GM18907 (cell line): ENCODE results near the gene UFC1.
A peak's percentile ranks its signal among the peaks of the same experiment; 100 is the strongest.

ENCODE experiments used
- ATAC-seq: cut with Tn5 transposase; IDR thresholded peaks from one replicate; pipeline ENCODE4 v1.9.1; 2021; ENCODE audit warnings: mild to moderate bottlenecking, moderate library complexity; ENCODE audit not compliant: unreplicated experiment

Gene UFC1

GRCh38 chr1:161166669-161167548 lies 13.1 kb downstream of the UFC1 start:
- peak; percentile 12 for ATAC-seq

GRCh38 chr1:161168906-161169305 lies 15.1 kb downstream of the UFC1 start:
- ATAC-seq = no peak

- no peak for ATAC-seq
Observed at GRCh38 chr1:161171191-161171590, 17.4 kb downstream of the UFC1 start.

GRCh38 chr1:161171696-161172095 lies 17.9 kb downstream of the UFC1 start:
- no peak for ATAC-seq

DNA sequence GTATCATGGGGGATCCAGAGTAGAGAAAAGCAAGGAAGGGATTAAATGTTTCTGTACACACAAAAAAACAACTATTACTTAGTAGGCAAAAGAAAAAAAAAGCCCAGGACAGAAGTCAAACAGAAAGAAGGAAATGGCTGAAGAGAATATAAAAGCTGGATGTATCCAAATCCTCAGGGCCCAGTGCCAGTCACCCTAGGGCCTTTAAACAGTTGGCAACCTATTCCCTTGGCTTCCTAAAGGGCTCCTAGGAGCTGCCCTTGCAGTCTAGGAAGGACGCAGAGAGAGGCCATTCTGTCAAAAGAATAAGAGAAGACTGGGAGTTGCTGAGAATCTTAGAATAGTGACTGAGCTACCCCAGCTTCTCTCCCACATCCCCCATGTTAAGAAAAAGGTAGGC lies 18.6 kb downstream of the UFC1 start:
- ATAC-seq = no peak

DNA sequence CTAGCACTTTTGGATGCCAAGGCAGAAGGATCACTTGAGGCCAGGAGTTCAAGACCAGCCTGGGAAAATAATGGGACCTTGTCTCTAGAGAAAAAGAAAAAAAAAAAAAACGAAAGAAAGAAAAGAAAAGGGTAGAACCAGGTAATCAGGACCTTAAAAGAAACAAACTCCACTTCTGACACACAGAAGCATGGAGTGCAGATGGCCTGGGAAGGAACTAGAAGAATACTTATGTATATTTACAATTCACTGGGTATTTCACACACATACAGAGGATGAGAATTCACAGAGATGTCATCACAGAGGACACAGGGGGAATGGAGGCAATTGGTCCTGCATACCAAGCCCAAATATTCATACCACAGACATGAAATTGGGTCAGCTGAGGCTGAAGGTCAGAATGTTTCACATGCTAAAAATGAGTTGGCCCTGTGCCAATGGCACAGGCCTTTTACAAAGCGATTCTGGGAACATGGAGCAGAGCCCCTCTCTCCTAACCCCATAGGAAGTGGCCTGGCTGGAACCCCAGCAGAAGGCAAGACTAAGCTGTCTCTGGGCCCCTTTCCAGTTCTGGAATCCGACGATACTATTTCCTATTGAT lies 19.1 kb downstream of the UFC1 start:
- ATAC-seq = no peak

GRCh38 chr1:161173711-161174110 lies 19.9 kb downstream of the UFC1 start:
- ATAC-seq = no peak

GRCh38 chr1:161174911-161175310 lies 21.1 kb downstream of the UFC1 start:
- no peak for ATAC-seq

- ATAC-seq = no peak
Observed at GRCh38 chr1:161175771-161176453, 22.1 kb downstream of the UFC1 start.

- ATAC-seq = peak; percentile 6
Observed at GRCh38 chr1:161176468-161177111, 22.8 kb downstream of the UFC1 start.

GRCh38 chr1:161177112-161177935 lies 23.5 kb downstream of the UFC1 start, which contains the start of gene B4GALT3:
B4GALT3 (minus strand) TSS chr1:161177507; CDS start chr1:161176060, 1,447 bp downstream.
- peak; percentile 81 for ATAC-seq

DNA sequence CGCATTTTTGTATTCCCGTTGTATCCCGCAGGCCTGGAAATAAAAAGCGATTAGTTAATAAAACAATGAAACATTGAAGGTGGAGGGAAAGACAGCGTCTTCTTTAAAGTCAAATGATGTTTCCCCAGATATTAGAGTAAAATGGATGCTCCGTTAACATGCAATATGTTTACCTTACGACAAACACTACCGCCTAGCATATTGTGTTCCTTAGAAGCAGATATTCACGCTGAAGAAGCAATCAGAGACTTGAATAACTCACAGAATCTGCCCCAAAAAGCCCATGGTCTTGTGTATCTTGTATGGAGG lies 24.1 kb downstream of the UFC1 start:
- no peak for ATAC-seq

DNA sequence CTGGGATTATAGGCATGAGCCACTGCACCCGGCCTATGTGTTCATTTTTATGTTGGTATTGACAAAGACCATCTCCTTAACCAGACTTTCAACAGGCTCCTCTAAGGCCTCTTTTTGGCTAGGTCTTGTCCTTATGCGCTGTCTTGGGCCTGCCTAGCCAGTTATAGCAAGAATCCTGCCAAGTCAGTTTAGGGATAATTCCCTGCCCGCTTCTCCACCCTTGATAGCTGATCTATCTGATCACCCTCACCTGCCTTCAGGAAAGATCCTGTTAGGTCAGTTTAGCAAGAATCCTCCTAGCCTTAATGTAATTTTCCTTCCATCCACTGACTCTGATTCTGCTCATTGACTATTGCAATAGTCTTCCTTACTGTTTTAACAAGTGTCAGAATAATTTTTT lies 25.9 kb downstream of the UFC1 start:
- ATAC-seq = no peak

DNA sequence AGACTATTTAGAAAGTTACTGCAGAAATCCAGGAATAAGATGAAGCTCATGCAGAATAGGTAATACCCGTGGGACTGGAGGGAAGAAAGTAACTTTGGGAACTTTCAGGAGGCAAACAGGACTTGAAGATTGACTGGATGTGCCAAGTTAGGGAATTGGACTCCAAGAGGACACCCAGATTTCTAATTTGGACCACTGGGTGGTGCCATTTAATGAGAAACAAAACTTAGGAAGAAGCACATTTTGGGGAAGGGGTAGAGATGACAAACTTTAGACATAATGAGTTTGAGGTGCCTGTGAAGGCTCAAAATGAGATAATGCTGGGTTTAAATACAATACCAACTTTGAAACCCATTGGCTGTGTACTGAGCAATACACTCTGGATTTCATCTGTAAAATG lies 26.9 kb downstream of the UFC1 start:
- ATAC-seq = no peak

GRCh38 chr1:161182214-161182613 lies 28.4 kb downstream of the UFC1 start:
- ATAC-seq = peak; percentile 45

- peak; percentile 67 for ATAC-seq
Observed at GRCh38 chr1:161185282-161185682, 31.5 kb downstream of the UFC1 start.

DNA sequence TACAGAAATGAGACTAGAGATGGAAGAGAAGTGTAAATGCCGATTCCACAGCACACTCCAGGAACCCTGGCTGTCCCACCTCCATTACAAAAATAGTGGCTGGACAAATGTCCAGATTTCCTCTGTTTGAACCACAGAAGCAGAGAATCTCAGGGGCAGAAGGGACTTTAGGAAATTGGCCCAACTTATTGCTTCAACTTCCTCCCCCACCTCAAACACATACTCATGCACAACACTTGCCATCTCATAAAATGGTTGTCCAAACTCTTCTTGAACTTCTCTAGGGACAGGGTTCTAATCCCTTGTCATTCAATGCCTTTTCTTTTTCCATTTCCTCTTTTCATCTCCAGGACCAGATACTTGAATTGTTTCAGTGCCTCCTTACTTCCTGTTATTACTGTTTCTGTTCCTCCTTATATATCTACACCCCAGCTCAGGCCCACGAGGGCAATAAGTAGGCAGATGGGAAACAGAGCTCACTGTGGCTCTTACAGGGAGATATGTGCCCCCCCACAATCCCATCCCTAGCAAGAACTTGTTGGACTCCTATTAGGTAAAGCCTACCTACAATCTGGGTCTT lies 32.0 kb downstream of the UFC1 start:
- ATAC-seq = peak; percentile 21

DNA sequence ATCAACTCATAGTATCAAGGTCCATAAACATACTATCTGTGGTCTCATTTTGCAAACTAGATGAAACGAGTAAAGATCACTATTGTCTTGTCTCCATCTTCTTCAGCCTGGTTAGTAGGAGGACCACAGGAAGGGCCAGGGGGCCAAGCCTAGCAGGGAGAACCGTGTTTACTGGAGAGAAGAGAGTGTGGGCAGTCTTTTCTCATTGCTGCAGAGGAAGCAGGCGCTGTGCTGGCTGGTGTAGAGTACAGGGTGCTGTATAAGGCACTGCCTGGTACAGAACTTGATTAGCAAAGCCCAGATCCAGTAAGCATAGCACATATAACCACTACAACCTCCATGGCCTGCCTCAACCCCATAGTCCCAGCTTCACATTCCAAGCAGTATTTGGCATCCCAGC lies 33.5 kb downstream of the UFC1 start:
- no peak for ATAC-seq

DNA sequence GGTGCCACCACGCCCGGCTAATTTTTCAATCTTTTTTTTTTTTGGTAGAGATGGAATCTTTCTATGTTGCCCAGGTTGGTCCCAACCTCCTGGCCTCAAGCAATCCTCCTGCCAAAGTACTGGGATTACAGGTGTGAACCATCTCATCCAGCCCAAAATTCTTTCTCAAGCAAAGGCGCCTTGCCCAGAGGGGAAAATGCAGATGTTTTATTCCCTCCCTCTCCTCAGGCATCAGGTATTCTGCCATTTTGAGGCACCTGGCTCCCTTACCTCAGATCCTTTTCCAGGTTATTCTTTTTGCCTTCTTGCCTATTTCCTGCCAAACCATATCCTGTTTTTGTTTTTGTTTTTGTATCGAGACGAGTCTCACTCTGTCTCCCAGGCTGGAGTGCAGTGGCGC lies 34.6 kb downstream of the UFC1 start:
- ATAC-seq = no peak

- no peak for ATAC-seq
Observed at GRCh38 chr1:161189036-161189435, 35.3 kb downstream of the UFC1 start.
